NK-92 (cell line): ENCODE results near the gene ACYP1.
"Not testable (repeated sequence)": the region's sequence is repeated elsewhere in the genome, so short reads cannot be mapped to it uniquely, and the experiment has no call there.

ENCODE experiments used
- DNase-seq: peaks from one replicate; lab custom pipeline; 2025; ENCODE audit not compliant: unreplicated experiment; lab: John Stamatoyannopoulos, UW

The ACYP1 gene

DNA sequence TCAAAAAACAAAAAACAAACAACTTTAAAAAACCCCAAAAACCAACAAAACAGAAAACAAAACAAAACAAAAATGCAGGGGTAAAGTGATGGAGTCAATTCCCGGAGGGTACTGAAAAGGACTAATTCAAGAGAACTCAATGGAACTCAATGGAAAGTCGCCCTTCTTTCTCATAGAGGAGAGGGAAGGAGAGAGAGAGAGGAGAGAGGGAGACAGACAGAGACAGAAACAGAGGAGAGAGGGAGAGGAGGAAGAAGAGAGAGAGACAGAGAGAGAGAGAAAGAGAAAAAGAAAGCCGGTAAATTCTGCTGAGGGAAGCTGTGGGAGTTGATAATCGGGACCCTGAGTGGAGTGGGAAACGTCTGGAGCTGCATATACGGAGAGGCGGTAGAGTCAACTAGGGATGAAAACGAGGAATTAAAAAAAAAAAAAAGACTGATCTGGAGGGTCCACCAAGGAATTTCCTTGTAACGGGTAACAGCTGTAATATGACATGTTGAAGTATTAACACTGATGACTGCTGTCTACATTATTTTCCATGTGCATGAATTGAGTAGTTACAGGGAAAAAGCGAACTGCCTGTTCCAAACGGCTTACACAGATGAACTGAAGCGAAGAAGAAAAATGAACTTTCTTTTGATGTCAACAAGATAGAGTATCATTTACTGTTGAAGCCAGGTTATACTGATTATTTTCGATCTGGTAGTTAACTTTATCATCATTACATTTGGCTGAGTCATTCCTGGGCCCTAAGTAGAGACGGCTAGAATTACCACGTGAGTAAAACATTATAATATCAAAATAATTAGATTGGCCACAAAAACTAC is 4.7 kb upstream of the ACYP1 start:
- DNase-seq = no peak

DNA sequence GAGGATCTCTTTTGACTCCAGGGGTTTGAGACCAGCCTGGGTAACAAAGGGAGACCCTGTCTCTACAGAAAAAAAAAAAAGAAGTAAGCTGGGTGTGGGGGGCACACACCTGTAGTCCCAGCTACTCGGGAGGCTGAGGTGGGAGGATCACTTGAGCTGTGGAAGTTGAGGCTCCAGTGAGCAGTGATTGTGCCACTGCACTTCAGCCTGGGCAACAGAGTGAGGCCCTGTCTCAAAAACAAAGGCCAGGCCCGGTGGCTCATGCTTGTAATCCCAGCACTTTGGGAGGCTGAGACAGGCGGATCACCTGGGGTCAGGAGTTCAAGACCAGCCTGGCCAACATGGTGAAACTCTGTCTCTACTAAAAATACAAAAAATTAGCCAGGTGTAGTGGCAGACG is 3.9 kb upstream of the ACYP1 start:
- DNase-seq = not testable (repeated sequence)

GRCh38 chr14:75067212-75067611 is 3.4 kb upstream of the ACYP1 start:
- no peak for DNase-seq

GRCh38 chr14:75066691-75067090 is 2.9 kb upstream of the ACYP1 start:
- DNase-seq = no peak

- DNase-seq = no peak
These were observed 362 bp upstream of the ACYP1 start for GRCh38 chr14:75064205-75064567.

DNA sequence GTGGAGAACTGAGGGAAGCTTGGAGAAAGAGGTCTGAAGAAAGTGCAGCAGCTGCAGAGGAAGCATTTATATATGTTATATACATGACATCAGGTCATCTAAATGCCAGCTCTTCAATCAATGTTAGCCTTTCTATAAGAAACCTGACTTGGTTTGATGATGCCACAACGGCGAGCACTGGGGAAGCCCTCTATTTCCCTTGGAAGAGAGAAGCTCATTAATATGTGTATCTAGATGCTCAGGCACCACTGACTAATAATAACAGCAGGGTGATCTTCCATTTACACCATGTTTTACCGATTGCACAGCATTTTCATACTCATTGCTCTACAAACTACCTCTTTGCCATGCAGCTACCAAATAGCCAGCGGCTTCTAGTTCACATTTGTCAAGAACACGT is 811 bp downstream of the ACYP1 start:
- DNase-seq = no peak

DNA sequence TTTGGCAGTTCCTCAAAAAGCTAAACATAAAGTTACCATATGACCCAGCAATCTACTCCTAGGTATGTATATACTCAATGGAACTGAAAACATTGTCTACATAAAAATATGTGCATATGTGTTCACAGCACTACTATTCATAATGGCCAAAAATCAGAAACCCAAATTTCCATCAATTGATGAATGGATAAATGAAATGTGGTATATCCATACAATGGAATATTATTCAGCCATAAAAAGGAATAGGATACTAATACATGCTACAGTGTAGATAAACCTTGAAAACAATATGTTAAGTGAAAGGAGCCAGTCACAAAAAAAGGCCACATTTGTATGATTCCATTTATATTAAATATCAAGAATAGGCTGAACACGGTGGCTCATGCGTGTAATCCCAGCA is 3.4 kb downstream of the ACYP1 start:
- no peak for DNase-seq

- no peak for DNase-seq
These were observed 4.2 kb downstream of the ACYP1 start for GRCh38 chr14:75059642-75060041.

DNA sequence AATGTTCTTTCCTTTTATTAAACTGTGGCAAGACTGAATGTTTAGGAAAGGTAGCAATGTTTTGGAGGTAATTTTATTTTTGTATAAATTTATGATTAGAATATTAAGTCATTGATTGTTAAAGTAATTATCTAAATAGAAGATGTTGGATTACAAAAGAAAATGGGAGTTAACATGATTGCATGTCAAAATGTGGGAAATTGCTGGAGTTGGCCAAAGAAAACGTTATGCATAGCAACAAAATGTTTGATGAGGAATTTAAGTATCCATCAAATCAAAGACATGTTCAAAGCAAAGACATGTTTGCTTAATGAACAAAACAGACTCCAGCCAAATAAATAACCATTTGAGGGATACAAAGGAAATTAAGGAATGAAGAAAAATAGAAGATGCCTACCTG is 9.4 kb downstream of the ACYP1 start:
- DNase-seq = no peak

- no peak for DNase-seq
These were observed 10.2 kb downstream of the ACYP1 start for GRCh38 chr14:75053396-75054291.

GRCh38 chr14:75051556-75051899 is 12.3 kb downstream of the ACYP1 start:
- DNase-seq = no peak

DNA sequence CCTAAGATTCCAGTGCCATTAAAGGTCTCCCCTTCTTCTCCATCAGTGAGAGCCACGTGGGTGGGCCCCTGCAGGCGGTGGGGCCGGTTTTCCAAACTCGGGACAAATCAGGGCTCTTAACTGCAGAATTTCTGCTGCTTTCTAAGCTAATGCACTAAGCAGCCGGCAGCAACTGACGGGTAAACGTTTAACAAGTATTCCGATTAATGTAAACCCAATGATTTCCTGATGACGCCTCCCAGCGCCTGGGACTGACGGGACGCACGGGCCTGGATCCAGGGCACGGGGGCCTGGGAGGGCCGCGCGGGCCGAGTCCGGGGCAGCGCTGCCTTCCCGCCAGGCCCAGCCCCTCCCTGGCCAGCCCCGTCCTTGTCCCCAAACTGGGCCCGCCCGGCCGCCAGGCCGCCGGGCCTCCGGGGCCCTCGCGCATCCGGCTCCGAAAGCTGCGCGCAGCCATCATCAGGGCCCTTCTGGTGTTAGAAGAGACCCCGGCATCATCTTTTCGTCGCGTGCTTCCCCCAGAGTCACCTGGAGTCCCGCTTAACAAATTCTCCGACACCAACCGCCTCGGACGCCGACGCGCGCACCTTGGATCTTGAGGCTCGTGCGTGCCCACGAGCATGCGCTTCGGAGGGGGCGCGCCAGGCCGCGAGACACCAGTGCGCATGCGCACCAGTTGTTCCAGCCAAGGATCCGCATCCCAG is 12.8 kb downstream of the ACYP1 start, which contains the start of gene MLH3:
MLH3 (minus strand) TSS at position 616 of the 704 bp plus-strand sequence. CDS start 1,812 bp downstream, outside the sequence.
- peak; percentile 24 for DNase-seq

DNA sequence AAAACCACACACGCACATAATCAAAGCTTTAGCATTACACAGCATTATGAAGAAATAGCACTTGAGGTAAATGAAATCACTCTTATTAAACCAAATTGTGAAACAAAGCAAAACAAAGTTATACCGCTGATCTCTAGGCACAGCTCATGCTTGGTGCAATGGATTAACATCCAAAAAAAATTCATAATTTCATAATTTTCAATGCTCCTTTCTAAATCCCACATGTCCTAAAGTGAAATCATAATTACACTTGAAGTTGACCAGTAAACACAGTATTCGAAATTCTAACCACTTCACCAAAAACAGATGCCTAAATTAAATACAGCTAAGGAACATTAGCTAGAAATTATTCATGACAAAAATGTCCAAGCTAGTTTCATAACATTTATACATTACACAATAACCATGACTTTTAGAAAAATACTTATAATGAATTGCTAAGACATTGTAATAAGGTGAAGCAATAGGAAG is 14.1 kb downstream of the ACYP1 start:
- no peak for DNase-seq

GRCh38 chr14:75049136-75049535 is 14.7 kb downstream of the ACYP1 start:
- no peak for DNase-seq

- DNase-seq = no peak
These were observed 15.7 kb downstream of the ACYP1 start for GRCh38 chr14:75048101-75048500.

DNA sequence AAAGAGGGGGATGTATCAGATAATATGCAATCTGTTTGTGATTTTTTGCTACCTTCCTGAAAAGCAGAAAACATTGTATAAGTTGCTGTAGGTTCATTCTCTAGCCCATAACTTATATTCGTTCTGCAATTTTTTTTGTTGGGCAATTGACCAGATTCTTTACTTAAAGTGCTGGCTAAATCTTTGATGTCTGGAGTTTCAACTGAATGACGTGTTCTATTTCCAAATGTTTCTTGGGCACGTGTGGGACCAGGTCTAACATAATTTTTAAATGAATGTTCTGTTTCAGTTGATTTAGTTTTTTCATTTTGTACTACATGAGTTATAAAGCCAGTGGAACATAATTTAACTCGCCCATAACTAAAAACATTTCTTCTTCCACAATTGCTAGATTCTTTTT is 16.3 kb downstream of the ACYP1 start:
- DNase-seq = no peak

GRCh38 chr14:75046899-75047298 is 16.9 kb downstream of the ACYP1 start:
- DNase-seq = no peak

GRCh38 chr14:75046275-75046674 is 17.5 kb downstream of the ACYP1 start:
- DNase-seq = no peak

DNA sequence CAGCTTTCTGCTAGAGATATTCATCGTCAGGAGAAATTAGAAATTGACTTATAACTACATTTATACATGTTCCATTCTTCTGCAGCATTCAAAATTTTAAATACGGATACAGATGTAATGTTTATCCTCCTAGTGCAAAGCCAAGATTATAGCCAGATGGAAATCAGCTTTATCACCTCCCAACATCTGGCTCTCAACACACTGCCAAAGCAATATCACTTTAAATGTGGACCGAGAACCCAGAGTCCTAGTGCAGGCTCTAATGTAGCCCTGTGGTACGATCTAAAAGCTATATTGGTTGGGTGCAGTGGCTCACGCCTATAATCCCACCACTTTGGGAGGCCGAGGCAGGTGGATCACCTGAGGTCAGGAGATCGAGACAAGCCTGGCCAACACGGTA is 19.1 kb downstream of the ACYP1 start:
- DNase-seq = no peak

DNA sequence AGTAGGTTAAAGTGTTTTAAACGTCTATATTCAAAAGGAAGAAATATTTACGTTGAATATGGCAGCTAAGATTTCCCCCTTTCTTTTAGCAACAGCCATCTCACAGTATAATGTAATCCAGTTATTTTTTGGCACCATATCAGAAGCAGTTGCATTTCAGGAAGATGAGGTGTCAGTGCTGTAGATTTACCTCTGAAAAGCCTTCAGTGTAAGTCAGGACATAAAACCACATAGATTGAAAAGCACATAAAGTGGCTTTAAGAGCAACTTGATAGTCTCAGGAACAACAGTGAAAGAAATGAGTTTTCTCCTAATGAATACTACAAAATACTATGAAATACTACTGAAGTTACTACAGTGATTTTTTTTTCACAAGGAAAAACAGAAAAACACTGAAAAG is 19.5 kb downstream of the ACYP1 start:
- no peak for DNase-seq

DNA sequence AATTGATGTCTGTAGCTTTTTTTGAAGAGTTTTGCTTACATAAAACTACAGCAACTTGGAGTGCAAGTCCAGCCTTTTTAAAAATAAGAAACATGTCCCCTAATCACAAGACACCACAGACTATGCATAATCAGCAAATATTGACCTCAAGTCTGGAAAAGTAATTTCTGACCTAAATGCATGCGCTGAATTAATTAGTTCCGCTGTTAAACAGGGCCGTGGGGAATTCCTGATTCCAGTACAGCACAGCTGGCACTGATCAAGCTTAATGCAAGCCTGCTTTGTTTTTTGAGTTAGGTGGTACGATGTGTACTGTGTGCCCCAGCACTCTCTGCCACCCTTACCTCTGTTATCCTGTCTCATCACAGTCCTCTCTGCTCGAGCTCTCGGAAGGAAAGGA is 21.8 kb downstream of the ACYP1 start:
- DNase-seq = no peak
